Measurements from ENCODE around the gene TMEM178B.

Gene TMEM178B

DNA sequence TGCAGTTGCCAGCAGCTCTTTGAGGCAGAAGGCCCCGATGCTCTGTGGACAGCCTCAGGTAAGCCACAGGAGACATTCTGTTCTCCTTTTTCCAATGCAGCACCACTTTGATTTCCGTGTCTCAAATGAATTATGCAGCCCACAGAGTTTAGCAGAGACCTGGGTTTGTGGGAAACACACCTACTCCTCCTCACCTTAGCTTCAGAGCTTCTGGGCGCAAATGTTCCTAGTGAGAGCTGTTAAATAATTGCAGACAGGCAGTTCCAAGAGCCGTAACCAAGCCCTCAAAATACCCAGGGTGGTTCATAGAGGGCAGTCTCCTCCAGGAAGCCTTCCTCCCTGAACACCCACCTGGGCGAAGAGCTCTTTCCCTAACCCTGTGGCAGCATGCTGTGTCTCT lies 408.1 kb downstream of the TMEM178B start:
- DNase-seq = no peak

DNA sequence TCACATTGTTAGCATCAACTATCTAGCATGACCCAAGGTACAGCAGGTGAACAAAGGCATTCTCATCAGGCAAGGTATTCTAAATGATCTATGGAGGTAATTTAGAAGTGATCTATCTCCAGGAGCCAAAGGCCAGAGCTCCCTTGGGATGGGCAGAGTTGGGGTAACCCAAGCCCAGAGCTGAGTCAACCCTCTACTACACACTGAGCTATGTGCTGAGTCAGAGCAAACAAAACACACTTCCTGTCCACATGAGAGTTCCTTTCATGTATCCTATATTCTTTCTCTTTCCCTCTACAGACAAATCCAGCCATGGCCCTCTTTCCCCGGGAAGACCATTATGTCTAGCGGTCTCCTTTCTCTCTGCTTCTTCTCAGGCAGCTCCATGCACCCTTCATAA lies 409.2 kb downstream of the TMEM178B start:
- DNase-seq = no peak

DNA sequence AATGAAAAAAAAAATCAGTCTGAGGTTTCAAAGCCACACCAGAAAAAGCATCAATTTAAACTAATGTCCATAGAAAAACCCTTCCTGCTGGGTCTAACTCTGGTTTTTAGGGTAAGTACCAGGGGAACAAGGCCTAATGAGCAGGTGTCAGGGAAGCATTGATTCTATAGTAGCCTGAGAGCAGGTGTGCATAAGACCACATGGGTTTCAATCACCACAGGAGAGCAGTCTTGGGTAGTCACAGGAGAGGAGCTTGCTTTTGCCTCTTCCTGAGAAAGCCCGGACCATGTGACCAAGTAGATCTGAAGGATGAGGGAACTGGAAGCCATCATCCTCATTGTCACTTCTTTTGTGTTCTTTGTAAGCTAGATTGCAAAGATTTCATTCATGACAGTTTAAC lies 411.0 kb downstream of the TMEM178B start:
- no peak for DNase-seq

DNA sequence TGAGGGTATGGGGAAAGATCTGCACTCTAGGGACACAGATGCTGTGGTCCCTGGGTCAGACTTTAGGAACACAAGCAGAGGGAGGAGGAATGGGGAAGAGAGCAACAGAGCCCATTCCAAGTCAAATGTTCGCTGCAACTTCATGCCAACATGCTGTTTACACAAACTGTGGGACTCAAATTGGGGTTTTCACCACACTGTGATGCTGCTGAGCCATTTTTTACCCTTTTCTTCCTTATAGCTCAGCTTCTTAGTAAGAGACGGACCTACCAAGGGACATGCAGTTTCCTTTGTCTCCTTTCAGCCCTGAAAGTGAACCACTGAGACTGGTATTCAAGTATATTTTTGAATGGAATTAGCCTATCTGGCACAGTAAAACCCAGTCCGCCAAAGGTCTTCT lies 413.1 kb downstream of the TMEM178B start:
- DNase-seq = no peak

DNA sequence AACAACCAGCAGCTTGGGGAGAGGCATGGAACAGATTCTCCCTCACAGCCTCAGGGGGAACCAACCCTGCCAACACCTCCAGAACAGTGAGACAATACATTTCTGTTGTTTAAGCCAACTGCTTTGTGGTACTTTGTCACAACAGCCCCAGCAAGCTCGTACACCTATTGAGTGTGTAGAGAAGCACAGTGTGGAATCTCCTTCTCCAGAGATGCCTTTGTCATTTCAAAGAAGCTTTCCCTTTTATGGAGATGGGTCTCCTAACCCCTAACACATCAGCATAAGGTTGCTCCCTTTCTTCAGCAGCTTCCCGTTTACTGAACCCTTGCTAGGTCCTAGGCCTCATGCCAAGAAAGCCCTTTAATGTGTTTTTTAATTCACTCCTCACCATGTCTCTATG lies 416.6 kb downstream of the TMEM178B start:
- DNase-seq = no peak

DNA sequence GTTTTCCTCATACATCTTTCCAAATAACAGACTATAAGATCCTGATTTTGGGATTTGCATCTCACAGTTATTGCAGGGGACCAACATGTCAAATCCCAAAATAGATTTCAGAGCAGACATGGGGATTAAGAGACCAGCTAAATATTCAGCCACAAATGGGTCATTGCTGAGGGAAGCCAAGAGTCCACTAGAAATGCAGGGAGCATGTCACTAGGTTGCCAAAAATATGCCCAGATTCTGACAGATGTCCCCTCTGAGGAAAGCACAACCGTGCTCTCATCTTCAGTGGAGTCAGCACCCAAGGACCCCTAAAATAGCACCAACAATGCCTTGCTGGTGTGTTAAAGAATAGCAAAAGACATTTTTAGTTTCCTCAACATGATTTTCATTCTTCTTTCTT lies 421.2 kb downstream of the TMEM178B start:
- no peak for DNase-seq

DNA sequence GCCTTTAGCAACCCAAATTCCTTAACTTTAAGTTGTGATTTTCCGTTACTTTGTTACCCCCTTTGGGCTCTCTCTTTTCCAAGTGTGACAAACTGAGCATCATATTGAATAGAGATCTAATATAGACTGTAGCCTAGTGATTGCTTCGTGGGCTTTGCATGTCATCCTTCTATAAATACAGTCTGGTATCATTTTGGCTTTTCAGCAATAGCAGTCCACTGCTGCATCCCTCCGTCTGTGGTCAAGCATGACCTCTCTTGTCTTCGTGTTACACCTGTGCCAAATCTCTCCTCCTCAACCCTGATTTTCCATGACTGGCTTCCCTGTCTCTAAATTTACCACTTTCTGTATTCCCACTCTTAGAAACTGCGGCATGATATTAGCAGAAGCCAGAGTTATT lies 423.5 kb downstream of the TMEM178B start:
- no peak for DNase-seq

DNA sequence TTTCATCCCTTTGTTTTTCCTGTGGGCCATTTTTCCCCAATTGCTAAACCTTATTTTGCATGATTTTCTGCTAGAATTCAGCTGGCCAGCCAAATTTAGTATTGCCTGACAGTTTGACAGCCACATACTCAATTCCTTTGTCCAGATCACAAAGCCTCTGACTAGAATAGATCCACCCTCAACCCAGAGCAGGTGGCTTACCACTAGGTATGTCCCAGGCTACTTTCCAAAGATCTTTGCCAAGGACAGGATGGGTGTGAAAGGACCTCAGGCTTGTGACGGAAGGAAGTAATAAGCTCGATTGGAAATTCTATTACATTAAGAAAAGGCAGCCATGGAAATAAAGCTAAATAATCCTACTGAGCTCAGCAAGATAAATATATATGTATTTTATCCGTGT lies 426.7 kb downstream of the TMEM178B start:
- no peak for DNase-seq

DNA sequence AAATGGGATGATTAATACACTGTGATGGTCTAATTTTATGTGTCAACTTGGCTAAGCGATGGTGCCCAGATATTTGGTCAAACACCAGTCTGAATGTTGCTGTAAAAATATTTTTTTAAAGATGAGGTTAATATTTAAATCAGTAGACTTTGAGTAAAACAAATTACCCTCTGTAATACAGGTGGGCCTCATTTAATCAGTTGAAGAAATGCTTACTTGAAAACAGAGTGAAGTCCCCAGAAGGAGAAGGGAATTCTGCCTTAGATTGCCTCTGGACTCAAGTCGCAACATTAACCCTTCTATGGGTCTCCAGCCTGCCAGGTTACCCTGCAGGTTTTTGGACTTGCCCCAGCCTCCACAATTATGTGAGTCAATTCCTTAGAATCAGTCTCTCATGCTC lies 427.6 kb downstream of the TMEM178B start:
- no peak for DNase-seq

DNA sequence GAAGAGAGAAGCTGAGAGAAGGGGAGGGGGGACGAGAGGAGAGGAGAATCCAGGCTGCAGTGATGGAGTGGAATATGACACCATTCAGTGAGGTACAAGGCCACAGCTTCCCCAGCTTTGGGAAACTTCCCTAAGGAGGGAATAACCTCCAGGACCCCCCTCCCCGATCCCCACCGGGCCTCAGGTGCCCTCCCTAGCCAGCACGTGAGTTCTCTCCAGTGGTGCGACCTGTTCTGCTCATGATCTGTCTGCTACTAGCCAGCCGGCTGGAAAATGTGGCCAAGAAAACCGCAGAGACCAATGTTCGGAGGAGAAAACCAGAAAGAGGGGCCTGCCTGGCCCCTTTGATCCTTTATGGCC lies 437.4 kb downstream of the TMEM178B start:
- DNase-seq = no peak

DNA sequence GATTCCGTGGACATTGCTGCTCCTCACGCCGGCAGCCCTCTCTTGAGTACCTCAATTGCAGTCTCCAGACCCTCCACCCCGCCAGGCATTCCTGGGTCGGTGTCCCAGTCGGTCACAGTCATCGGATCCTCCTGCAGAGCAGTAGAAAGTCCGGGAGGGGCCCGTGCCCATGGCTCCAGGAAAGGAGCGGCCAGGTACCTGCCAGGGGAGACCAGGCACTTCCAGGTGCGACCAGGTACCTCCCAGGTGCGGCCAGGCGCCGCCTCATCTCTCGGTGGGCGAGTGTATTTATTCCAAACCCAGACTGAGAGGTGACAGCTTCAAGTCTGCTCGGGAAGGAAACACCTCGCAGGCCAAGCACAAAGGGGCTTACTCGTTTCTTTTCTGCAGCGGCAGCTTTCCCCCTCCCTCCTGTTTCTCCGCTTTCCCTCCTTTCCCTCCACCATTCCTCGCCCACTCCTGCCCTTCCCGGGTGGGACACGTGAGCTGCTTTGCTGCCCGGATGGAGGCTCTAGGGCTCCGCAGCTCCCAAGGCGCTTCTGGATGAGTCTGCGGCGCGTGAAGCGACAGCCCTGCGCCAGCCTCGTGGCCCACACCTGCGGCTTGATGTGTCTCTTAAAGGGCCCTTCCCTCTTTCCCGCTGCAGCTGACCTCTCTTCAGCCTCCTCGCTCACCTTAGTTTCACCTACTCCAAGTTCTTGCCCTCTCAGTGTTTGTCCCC lies 438.0 kb downstream of the TMEM178B start:
- no peak for DNase-seq

DNA sequence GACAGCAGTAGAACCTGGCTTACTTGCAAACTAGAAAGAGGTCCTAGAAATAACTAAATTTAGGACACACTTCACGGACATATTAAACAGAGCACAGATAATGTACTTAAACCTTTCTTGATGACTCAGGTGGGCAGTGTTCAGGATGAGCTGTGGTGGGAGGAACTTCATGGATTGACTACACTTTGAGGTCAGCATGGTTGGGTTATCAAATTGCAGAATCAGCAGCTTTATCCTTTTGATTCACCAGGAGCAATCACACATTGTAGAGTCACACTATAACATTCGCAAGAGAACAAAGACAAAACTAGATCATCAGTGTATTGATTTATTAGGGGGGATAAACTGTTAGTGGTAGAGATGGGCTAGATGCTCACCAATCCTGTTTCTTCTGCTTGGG lies 438.7 kb downstream of the TMEM178B start:
- DNase-seq = no peak

DNA sequence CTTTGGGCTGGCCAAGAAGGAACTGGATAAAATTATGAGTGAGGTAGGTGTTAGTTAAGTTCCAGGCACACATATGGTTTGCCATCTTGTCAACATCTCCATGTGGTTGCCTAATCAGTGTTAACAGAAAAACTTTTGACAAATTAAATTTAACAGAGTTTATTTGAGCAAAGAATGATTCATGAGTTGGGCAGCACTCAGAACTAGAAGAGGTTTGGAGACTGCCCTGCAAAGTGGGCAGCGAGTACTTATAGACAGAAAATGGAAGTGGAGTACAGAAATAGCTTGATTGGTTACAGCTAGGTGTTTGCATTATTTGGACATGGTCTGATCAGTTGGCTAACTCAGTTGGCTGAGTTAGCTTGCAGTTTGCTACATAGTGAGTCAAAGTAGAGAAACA lies 439.9 kb downstream of the TMEM178B start:
- DNase-seq = no peak

DNA sequence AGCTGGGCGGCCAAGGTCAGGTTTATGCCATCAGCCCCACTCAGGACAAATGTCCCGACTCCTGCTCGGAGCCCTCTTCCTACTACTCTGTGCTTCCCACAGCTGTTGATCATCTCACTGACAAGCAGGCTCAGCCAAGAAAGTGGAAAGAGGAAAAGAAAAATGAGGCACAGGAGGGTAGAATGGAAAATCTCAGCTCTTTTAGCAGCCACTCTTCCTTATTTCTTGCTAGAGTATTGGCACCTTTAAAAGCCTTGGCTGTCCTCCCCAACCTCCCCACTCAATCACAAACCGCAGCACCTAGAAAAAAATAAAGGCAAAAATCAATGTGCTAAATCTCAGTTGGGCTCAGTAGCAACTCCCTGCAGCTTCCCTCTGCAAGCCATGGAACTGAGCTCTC lies 442.1 kb downstream of the TMEM178B start:
- no peak for DNase-seq

DNA sequence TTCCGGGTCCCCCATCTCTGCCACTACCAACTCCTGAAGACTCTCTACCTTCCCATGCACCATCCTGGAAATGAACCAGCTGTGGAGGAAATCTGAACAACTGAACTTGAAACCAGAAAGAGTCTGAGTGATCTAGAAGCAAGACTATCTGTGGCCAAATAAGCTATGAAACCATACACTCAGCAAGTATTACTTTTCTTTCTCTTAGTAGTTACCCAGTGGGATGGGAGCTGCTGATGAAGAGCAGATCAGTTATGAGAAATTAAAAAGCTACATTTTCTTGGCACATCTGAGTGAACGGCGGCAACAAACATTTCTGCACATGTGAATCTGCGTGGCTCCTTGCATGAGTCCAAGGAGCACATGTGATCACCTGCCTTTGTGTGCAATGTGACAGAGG lies 445.8 kb downstream of the TMEM178B start:
- DNase-seq = no peak

DNA sequence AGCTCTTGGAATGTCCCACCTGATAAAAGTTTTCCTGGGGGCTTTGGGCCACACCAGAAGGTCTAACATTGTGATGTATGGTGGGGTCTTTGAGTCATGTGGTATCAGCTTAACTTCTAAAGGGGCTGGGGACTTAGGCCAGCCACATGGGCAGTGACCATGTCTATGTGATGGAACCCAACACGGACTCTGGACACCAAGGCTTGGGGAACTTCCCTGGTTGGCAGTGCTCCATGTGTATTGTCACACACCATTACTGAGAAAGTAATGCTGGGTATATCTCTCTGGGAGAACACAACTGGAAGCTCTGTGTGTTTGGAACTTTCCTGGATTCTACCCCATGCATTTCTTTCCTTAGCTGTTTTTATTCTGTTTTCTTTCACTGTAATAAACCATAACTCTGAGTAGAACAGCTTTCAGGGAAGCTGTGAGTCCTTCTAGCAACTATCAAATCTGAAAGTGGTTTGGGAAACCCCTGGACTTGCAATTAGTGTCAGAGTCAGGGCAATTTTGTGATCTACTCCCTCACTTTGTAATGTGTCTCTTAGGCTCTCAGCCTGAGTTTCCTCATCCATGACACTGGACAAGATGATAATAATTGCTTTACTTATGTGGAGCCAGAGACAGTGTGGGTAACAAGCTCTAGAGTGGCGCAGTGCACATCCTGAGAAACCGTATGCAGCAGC lies 448.9 kb downstream of the TMEM178B start:
- no peak for DNase-seq

DNA sequence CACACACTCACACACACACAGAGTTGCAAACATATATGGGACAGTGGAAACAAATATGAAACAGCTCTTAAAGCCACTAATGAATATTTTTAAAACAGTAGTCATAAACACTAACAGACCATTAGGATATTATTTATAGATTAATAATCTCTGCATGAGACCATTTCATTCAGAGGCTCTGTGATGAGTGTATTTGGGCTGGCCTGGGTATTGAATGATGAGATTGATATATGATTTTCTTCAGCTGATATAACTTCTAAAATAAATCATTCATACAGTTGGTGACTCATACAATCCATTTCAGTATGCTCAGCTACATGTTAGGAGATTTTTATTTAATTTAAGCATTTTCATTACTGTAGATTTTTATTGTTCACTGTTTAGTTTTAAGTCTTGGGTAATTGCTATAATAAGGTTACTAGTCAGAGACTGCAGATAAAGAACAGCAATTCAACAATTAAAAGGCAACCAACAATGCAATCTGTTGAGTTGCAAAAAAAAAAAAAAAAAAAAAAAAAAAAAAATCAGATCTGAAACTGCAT lies 452.2 kb downstream of the TMEM178B start:
- no peak for DNase-seq

DNA sequence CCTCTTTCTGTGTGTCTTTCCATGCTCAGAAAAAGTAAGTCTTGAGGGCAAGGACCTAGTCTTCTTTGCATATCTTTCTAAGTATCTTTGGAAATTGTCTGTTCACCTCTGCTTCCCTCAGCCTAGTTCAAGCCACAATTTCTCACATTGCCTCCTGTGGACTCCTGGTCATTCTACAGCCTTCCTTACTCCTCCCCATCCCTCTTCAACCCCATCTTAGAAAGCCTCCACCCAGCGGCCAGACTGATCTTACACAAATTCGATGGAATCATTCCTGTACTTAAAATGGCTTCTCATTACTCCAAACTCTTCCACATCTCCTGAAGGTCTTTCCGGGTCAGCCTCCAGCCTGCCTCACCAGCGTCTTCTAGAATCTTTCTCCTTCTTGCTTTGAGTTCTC lies 453.2 kb downstream of the TMEM178B start:
- DNase-seq = no peak

DNA sequence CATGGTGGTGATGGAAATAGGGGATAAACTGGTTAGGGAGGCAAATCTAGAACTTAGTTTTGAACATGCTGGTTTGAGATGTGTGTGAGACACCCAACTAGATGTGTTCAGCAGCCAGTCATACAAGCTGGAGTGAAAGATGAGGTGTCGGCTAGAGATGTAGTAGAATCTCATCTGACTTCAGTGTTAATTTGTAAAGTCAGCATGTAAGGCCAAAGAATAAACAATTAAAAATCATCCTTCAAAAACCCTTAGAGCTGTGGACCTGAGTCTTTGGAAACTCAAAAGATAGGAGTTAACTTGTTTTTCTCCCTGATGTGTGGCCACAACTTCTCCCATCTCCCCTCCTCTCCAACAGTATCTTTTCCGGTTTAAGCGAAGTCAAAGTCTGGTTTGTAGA lies 454.5 kb downstream of the TMEM178B start:
- no peak for DNase-seq
